ENCODE measurements around the gene H1-8.

DNA sequence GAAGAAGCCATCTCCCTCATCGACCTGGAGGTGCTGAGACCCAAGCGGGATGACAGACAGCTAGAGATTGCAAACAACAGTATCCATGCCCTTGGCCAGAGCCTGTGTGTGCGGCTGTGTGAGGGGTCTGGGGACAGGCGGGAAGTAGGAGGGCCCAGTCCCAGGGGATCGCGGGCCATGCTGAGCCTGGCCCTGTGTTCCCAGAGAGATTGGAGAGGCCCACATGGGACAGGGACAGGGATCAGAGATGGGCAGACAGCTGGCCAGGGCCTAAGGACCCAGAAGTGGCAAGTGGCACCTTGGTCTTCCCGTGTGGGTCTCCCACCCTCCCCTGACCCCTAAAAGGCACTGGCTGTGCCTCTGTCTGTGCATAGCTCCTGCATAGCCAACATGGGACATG, 25.5 kb upstream of the H1-8 start:
- TF ChIP-seq, protein P1, sequence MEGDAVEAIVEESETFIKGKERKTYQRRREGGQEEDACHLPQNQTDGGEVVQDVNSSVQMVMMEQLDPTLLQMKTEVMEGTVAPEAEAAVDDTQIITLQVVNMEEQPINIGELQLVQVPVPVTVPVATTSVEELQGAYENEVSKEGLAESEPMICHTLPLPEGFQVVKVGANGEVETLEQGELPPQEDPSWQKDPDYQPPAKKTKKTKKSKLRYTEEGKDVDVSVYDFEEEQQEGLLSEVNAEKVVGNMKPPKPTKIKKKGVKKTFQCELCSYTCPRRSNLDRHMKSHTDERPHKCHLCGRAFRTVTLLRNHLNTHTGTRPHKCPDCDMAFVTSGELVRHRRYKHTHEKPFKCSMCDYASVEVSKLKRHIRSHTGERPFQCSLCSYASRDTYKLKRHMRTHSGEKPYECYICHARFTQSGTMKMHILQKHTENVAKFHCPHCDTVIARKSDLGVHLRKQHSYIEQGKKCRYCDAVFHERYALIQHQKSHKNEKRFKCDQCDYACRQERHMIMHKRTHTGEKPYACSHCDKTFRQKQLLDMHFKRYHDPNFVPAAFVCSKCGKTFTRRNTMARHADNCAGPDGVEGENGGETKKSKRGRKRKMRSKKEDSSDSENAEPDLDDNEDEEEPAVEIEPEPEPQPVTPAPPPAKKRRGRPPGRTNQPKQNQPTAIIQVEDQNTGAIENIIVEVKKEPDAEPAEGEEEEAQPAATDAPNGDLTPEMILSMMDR (IDR thresholded peaks at IDR 0.05), result no peak
- TF ChIP-seq POLR2A (IDR thresholded peaks at IDR 0.05), result no peak
